Measurements from ENCODE around the gene C9. TPM values are rescaled to one million over a fixed set of nuclear protein-coding genes. Genes with fewer than 3 reads are reported as not detected.

C9 gene
- total RNA-seq, 1 donor from 2014 or later: not detected

DNA sequence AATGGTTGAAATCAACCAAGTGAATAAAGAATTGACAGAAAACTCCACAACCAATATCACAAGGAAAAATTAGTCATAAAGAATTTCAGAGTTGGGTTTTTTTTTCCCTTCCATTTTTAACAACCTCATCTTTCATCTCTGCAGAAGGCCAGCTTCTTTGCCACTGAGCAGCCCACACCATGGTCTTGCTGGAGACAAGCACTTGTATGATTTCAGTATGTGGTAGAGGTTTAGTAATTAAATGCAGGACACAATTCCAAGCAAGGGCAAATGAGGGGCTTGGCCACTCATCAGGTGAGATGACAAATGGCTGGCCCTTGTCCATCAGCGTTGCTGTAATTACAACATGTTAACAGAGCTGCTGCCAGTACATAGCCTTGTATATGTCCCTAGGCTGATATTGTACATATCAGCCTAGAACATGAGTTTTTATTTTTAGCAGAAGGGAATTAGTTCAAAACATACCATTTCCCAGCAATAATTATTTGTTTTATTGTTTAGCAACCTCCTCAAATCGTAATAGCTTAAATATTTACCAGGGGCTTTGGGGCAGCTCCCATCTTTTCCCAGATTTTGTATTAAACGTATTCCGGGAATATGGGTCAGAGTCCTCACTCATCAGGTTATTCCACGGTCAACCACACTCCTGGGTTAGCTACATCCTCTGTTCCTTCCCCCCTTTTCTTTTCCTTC lies 5.0 kb upstream of the C9 start:
- Mint-ChIP-seq H3K27ac (ENCODE audit: unreplicated experiment) (no peak overlapping the region), H3K9me3 (ENCODE audit: unreplicated experiment) (no peaks in the 10 kb centered on the region), H3K4me1 (ENCODE audit: unreplicated experiment) (no peaks in the 10 kb centered on the region), H3K27me3 (ENCODE audit: unreplicated experiment) (no peaks in the 10 kb centered on the region), H3K36me3 (ENCODE audit: low read depth, unreplicated experiment) (peaks cover 20% of the 10 kb centered on the region), H3K4me3 (ENCODE audit: unreplicated experiment) (no peak overlapping the region)
- TF ChIP-seq, protein P1, sequence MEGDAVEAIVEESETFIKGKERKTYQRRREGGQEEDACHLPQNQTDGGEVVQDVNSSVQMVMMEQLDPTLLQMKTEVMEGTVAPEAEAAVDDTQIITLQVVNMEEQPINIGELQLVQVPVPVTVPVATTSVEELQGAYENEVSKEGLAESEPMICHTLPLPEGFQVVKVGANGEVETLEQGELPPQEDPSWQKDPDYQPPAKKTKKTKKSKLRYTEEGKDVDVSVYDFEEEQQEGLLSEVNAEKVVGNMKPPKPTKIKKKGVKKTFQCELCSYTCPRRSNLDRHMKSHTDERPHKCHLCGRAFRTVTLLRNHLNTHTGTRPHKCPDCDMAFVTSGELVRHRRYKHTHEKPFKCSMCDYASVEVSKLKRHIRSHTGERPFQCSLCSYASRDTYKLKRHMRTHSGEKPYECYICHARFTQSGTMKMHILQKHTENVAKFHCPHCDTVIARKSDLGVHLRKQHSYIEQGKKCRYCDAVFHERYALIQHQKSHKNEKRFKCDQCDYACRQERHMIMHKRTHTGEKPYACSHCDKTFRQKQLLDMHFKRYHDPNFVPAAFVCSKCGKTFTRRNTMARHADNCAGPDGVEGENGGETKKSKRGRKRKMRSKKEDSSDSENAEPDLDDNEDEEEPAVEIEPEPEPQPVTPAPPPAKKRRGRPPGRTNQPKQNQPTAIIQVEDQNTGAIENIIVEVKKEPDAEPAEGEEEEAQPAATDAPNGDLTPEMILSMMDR (IDR thresholded peaks at IDR 0.05; ENCODE audit: unreplicated experiment): no peak
- DNase-seq (ENCODE audit: low spot score): no peak

- Mint-ChIP-seq H3K4me3 (ENCODE audit: unreplicated experiment) (no peak overlapping the region), H3K27ac (ENCODE audit: unreplicated experiment) (no peak overlapping the region)
- TF ChIP-seq, protein P1 (IDR thresholded peaks at IDR 0.05; ENCODE audit: unreplicated experiment): no peak
These were observed 3.8 kb upstream of the C9 start for GRCh38 chr5:39368116-39368515.

GRCh38 chr5:39367711-39368110 lies 3.4 kb upstream of the C9 start:
- DNase-seq (ENCODE audit: low spot score): no peak
- Mint-ChIP-seq H3K27me3 (ENCODE audit: unreplicated experiment) (no peaks in the 10 kb centered on the region), H3K9me3 (ENCODE audit: unreplicated experiment) (no peaks in the 10 kb centered on the region), H3K36me3 (ENCODE audit: low read depth, unreplicated experiment) (peaks cover 9% of the 10 kb centered on the region), H3K27ac (ENCODE audit: unreplicated experiment) (no peak overlapping the region), H3K4me1 (ENCODE audit: unreplicated experiment) (no peaks in the 10 kb centered on the region), H3K4me3 (ENCODE audit: unreplicated experiment) (no peak overlapping the region)
- TF ChIP-seq, protein P1 (IDR thresholded peaks at IDR 0.05; ENCODE audit: unreplicated experiment): no peak

More at GRCh38 chr5:39368116-39368515, 3.8 kb upstream of the C9 start:
- H3K9me3 Mint-ChIP-seq (ENCODE audit: unreplicated experiment): no peaks in the 10 kb centered on the region
- no peaks in the 10 kb centered on the region for H3K4me1 Mint-ChIP-seq (ENCODE audit: unreplicated experiment)
- H3K36me3 Mint-ChIP-seq (ENCODE audit: low read depth, unreplicated experiment): peaks cover 13% of the 10 kb centered on the region
- H3K27me3 Mint-ChIP-seq (ENCODE audit: unreplicated experiment): no peaks in the 10 kb centered on the region
- DNase-seq (ENCODE audit: low spot score): no peak

- Mint-ChIP-seq H3K36me3 (ENCODE audit: low read depth, unreplicated experiment) (no peaks in the 10 kb centered on the region), H3K27ac (ENCODE audit: unreplicated experiment) (no peak overlapping the region), H3K4me3 (ENCODE audit: unreplicated experiment) (no peak overlapping the region), H3K9me3 (ENCODE audit: unreplicated experiment) (no peaks in the 10 kb centered on the region), H3K27me3 (ENCODE audit: unreplicated experiment) (no peaks in the 10 kb centered on the region), H3K4me1 (ENCODE audit: unreplicated experiment) (no peaks in the 10 kb centered on the region)
- TF ChIP-seq, protein P1 (IDR thresholded peaks at IDR 0.05; ENCODE audit: unreplicated experiment): no peak
- no peak for DNase-seq (ENCODE audit: low spot score)
These were observed 1.1 kb downstream of the C9 start for GRCh38 chr5:39363217-39363616.

DNA sequence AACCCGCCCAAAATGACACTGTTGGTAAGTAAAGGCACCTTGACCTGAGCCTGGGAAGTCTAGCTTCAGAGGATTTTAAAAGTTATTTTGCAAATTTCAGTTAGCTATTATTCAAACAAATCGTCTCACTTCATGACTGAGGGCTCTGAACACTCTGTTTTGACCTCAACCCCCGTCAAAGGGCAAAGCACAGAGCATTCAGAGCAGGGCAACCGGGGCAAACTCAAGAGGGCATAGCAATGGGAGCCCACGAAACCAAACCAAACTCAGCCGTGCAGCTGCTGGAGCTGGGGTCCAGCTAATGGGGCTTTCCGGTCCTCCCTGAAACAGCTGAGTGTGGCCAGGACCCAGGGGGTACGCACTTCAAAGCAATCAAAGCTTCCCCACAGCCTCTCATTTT lies 1.6 kb downstream of the C9 start:
- Mint-ChIP-seq H3K27me3 (ENCODE audit: unreplicated experiment) (peaks cover 2% of the 10 kb centered on the region), H3K36me3 (ENCODE audit: low read depth, unreplicated experiment) (no peaks in the 10 kb centered on the region), H3K4me1 (ENCODE audit: unreplicated experiment) (no peaks in the 10 kb centered on the region), H3K9me3 (ENCODE audit: unreplicated experiment) (no peaks in the 10 kb centered on the region), H3K4me3 (ENCODE audit: unreplicated experiment) (no peak overlapping the region), H3K27ac (ENCODE audit: unreplicated experiment) (no peak overlapping the region)
- DNase-seq (ENCODE audit: low spot score): no peak
- TF ChIP-seq, protein P1 (IDR thresholded peaks at IDR 0.05; ENCODE audit: unreplicated experiment): no peak

Data from endothelial cell (in vitro differentiated cells).